Adrenal gland (tissue), 5 donors: ENCODE measurements around the gene PCDHGB1.

ENCODE experiments used
- CTCF ChIP-seq, 6 experiments: fragments of 450-650 bp in 4 of 6; fragments of 200-600 bp in 2 of 6; sonication (generic) in 1 of 6; IDR thresholded peaks; 1 replicate in 5 of 6; 2 replicates in 1 of 6; pipeline versions ENCODE4 v1.5.1 to v1.8.0; 2016 to 2021; ENCODE audit warnings: antibody characterized with exemption in 6 of 6, mild to moderate bottlenecking in 2 of 6, moderate library complexity in 1 of 6
- POLR2A ChIP-seq, 2 donors: fragments of 450-650 bp; IDR thresholded peaks; one replicate each; pipeline ENCODE4 v1.6.1; 2017; ENCODE audit warnings: antibody characterized with exemption in 2 of 2, mild to moderate bottlenecking in 2 of 2, moderate library complexity in 1 of 2
- donor health status: DM: no; HTN: no; CAD: no.

- TF ChIP-seq CTCF (IDR thresholded peaks at IDR 0.05): no peak
- TF ChIP-seq POLR2A (IDR thresholded peaks at IDR 0.05): no peak
These were observed 6.2 kb downstream of the PCDHGB1 start for GRCh38 chr5:141356133-141356532.
